Left lung (tissue), 10 donors: Measurements from ENCODE around the gene MRPS10. TPM values are rescaled to one million over a fixed set of nuclear protein-coding genes. Genes with fewer than 3 reads are reported as not detected.
A peak's percentile ranks its signal among the peaks of the same experiment; 100 is the strongest.

Source experiments
- ATAC-seq: fragments of 200-7000 bp; cut with Tn5 transposase; one replicate; pipeline ENCODE4 v1.9.1; 2020; ENCODE audit warnings: moderate library complexity
- DNase-seq, 4 donors: peaks; one replicate each; pipeline ENCODE4 v3.0.0-alpha.2; 2013 to 2020
- H3K27ac ChIP-seq, 2 donors: fragments of 200-600 bp; sonication (generic) in 1 of 2; one replicate each; pipeline versions ENCODE4 v1.5.0 to v1.8.0; 2020 to 2021
- H3K27me3 ChIP-seq, 2 donors: fragments of 200-600 bp; sonication (generic) in 1 of 2; one replicate each; pipeline versions ENCODE4 v1.5.0 to v1.8.0; 2020 to 2021
- H3K36me3 ChIP-seq, 2 donors: fragments of 200-600 bp; sonication (generic) in 1 of 2; one replicate each; pipeline versions ENCODE4 v1.5.0 to v1.8.0; 2020 to 2021
- H3K4me1 ChIP-seq, 2 donors: fragments of 200-600 bp; one replicate each; pipeline ENCODE4 v1.8.0; 2021
- H3K4me3 ChIP-seq, 2 donors: fragments of 200-600 bp; sonication (generic) in 1 of 2; one replicate each; pipeline versions ENCODE4 v1.5.0 to v1.8.0; 2020 to 2021; ENCODE audit warnings: mild to moderate bottlenecking in 1 of 2
- H3K9me3 ChIP-seq, 2 donors: fragments of 200-600 bp; sonication (generic) in 1 of 2; one replicate each; pipeline versions ENCODE4 v1.5.0 to v1.8.0; 2020 to 2021
- intact Hi-C, 2 donors: fragments of 100-400 bp; cut with DNase I; formaldehyde crosslinking; loops; one replicate each; pipeline versions ENCODE4 v1.11.2 to v1.14.2; 2022
- polyA plus RNA-seq, 6 donors: library from polyadenylated mRNA; unstranded; fragments of 120-200 nt; gene quantifications; one replicate each; pipeline ENCODE4 v1.2.1, GENCODE V29; 2013; ENCODE audit not compliant: insufficient read length in 6 of 6
- total RNA-seq, 2 donors: library from RNA; stranded (reverse); fragmentation: NEBNext Ultra II Directional; extraction: Animal tissue kit (Norgen Biotek cat#: 25700); gene quantifications; one replicate each; pipeline ENCODE4 v1.2.1, GENCODE V29; 2021
- TF ChIP-seq, protein P1 (sequence below), 2 donors: fragments of 200-600 bp; sonication (generic) in 1 of 2; IDR thresholded peaks; one replicate each; pipeline versions ENCODE4 v1.5.0 to v1.8.0; 2021; ENCODE audit warnings: antibody characterized with exemption in 2 of 2
- donor health status: DM: no; HTN: yes; CAD: no.
- donor health status: DM: no; HTN: no; CAD: no.

MRPS10 gene
- total and polyA plus RNA-seq, 8 donors, result 24.5 to 36.0 (median 30.4) TPM

DNA sequence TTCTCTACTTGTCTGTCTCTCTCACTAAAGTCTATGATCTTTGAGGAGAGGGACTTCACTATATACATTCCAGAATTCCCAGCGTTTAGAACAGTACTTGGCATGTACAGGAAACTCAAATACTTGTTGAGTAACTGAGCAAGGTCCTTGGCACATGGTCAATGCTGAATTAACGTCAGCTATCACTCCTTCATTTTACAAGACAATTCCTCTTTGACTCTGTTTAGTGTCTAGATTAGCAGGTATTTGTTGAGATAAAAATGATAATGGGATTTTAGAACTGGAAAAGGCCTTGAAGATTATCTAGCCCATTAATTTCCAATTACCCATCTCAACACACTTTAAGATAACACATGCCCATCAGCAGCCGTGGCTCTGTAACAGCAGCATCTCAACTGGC, 16.3 kb downstream of the MRPS10 start:
- H3K4me1 ChIP-seq, result no peaks in the 10 kb centered on the region
- ATAC-seq (no peak), DNase-seq (no peak)
- intact Hi-C loops, result no loop called here
- H3K27me3 ChIP-seq, result no peaks in the 10 kb centered on the region
- H3K27ac ChIP-seq, result no peak overlapping the region
- H3K9me3 ChIP-seq, result no peaks in the 10 kb centered on the region
- peaks cover 0 to 28% of the 10 kb centered on the region in 2 donors for H3K36me3 ChIP-seq
- TF ChIP-seq, protein P1, sequence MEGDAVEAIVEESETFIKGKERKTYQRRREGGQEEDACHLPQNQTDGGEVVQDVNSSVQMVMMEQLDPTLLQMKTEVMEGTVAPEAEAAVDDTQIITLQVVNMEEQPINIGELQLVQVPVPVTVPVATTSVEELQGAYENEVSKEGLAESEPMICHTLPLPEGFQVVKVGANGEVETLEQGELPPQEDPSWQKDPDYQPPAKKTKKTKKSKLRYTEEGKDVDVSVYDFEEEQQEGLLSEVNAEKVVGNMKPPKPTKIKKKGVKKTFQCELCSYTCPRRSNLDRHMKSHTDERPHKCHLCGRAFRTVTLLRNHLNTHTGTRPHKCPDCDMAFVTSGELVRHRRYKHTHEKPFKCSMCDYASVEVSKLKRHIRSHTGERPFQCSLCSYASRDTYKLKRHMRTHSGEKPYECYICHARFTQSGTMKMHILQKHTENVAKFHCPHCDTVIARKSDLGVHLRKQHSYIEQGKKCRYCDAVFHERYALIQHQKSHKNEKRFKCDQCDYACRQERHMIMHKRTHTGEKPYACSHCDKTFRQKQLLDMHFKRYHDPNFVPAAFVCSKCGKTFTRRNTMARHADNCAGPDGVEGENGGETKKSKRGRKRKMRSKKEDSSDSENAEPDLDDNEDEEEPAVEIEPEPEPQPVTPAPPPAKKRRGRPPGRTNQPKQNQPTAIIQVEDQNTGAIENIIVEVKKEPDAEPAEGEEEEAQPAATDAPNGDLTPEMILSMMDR (IDR thresholded peaks at IDR 0.05), result no peak
- H3K4me3 ChIP-seq, result no peak overlapping the region

DNA sequence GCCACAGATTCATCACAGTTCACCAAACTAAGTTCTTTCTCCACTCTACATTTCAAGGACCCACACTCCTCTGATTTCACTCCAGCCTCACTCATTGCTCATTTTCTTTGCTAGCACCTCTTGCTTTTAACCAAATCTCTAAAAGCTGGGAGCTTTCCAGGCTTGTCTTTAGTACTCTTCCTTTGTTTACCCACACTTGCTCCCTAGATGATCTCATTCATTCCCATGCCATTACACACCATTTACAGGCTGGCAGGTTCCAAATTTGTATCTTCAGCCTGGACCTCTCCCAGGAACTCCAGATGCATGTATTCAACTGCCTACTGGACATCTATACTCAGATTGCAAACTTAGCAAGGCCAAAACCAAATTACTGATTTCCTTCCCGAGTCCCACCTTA, 17.6 kb downstream of the MRPS10 start:
- peak overlapping the region in 1 of 2 donors; percentile 10 for H3K27ac ChIP-seq
- TF ChIP-seq, protein P1 (IDR thresholded peaks at IDR 0.05), result no peak
- H3K27me3 ChIP-seq, result no peaks in the 10 kb centered on the region
- no peaks in the 10 kb centered on the region for H3K4me1 ChIP-seq
- H3K4me3 ChIP-seq, result no peak overlapping the region
- intact Hi-C loops, result no loop called here
- ATAC-seq, result peak; percentile 71
- H3K36me3 ChIP-seq, result peaks cover 0 to 17% of the 10 kb centered on the region in 2 donors
- H3K9me3 ChIP-seq, result no peaks in the 10 kb centered on the region
- DNase-seq, result peak in 1 of 4 donors; percentile 29

- intact Hi-C loops, result no loop called here
- TF ChIP-seq, protein P1 (IDR thresholded peaks at IDR 0.05), result no peak
- DNase-seq (no peak), ATAC-seq (no peak)
- Histone ChIP-seq H3K9me3 (no peaks in the 10 kb centered on the region), H3K27ac (peak overlapping the region in 1 of 2 donors; percentile 10), H3K4me3 (no peak overlapping the region), H3K36me3 (peaks cover 0 to 10% of the 10 kb centered on the region in 2 donors), H3K27me3 (no peaks in the 10 kb centered on the region), H3K4me1 (no peaks in the 10 kb centered on the region)
Measured at GRCh38 chr6:42199106-42199981, 18.3 kb downstream of the MRPS10 start.

GRCh38 chr6:42197555-42198362, 19.9 kb downstream of the MRPS10 start:
- intact Hi-C loops, result no loop called here
- TF ChIP-seq, protein P1 (IDR thresholded peaks at IDR 0.05), result no peak
- H3K27me3 ChIP-seq, result no peaks in the 10 kb centered on the region
- H3K27ac ChIP-seq, result no peak overlapping the region
- no peaks in the 10 kb centered on the region for H3K36me3 ChIP-seq
- DNase-seq, result no peak
- H3K9me3 ChIP-seq, result no peaks in the 10 kb centered on the region
- no peak overlapping the region for H3K4me3 ChIP-seq
- no peaks in the 10 kb centered on the region for H3K4me1 ChIP-seq
- ATAC-seq, result peak; percentile 52

DNA sequence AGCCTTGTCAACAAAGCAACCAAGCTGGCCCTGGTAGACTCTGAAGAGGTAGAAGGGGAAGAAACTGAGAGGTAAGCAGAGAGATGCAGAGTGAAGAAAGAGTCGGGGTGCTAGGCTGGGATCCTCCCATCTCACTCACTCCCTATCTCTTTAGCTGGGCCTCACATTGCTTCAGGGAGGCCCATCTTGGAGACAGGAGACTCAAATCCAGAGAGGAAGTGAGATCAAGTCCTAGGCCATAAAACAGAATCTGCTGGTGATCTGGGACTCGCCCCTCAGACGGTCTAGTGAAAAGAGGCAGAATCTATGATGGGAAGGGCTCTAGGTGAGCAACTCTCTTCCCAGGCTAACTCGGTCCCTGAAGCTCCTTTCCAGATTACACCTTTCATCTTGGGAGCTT, 22.2 kb downstream of the MRPS10 start:
- DNase-seq (no peak), ATAC-seq (no peak)
- Histone ChIP-seq H3K9me3 (no peaks in the 10 kb centered on the region), H3K27ac (no peak overlapping the region), H3K4me3 (no peak overlapping the region), H3K36me3 (no peaks in the 10 kb centered on the region), H3K27me3 (no peaks in the 10 kb centered on the region), H3K4me1 (no peaks in the 10 kb centered on the region)
- TF ChIP-seq, protein P1 (IDR thresholded peaks at IDR 0.05), result no peak
- intact Hi-C loops, result no loop called here
